H1 (cell line): ENCODE measurements around the gene GON4L. TPM values are rescaled to one million over a fixed set of nuclear protein-coding genes. Genes with fewer than 3 reads are reported as not detected.

Experiments
- HDAC2 ChIP-seq, 2 experiments: fragments of 300-600 bp in 1 of 2; sonication (generic) in 1 of 2; IDR thresholded peaks; 2 replicates each; pipeline ENCODE4 v1.6.1; 2011 to 2012; ENCODE audit warnings: low read depth in 2 of 2, low read length in 2 of 2, mild to moderate bottlenecking in 2 of 2, moderate library complexity in 2 of 2, borderline replicate concordance in 1 of 2, inconsistent platforms in 1 of 2
- PHF8 ChIP-seq: fragments of 200-600 bp; sonication (generic); conservative IDR thresholded peaks from 2 replicates; pipeline ENCODE4 v1.7.1; 2012; ENCODE audit warnings: low read depth, mild to moderate bottlenecking, inconsistent platforms, low read length, moderate library complexity
- SP1 ChIP-seq: IDR thresholded peaks from 2 replicates; pipeline ENCODE4 v1.6.1; 2011; ENCODE audit warnings: low read depth, low read length
- polyA plus RNA-seq, 7 experiments: library from polyadenylated mRNA; depleted of rRNA in 3 of 7; stranded (reverse) in 5 of 7; unstranded in 2 of 7; fragments of >200 nt in 5 of 7; fragments of 200-250 nt in 2 of 7; gene quantifications; 1 replicate in 5 of 7; 2 replicates in 1 of 7; 4 replicates in 1 of 7; pipeline versions ENCODE4 v1.2.1 to v1.2.3, GENCODE V29; 2011 to 2013; ENCODE audit warnings: missing spikeins in 2 of 7, mixed read lengths in 2 of 7
- total RNA-seq: library from RNA; stranded (reverse); fragmentation: NEBNext Ultra II Directional; extraction: Animal tissue kit (Norgen Biotek cat#: 25700); gene quantifications from 2 replicates; pipeline ENCODE4 v1.2.1, GENCODE V29; 2021
- TF ChIP-seq, protein P1 (sequence below): IDR thresholded peaks from 2 replicates; pipeline ENCODE4 v1.6.1; 2012; ENCODE audit warnings: inconsistent platforms
- TF ChIP-seq, protein P2 (sequence below): IDR thresholded peaks from 2 replicates; pipeline ENCODE4 v1.6.1; 2011; ENCODE audit warnings: low read depth, mild to moderate bottlenecking, low read length; ENCODE audit not compliant: insufficient read depth

GON4L gene
- total and polyA plus RNA-seq, 2 of the 8 experiments (the other 6 are each of a cell fraction or from before 2014, with no cell fraction given) = 26.2 to 52.1 TPM

DNA sequence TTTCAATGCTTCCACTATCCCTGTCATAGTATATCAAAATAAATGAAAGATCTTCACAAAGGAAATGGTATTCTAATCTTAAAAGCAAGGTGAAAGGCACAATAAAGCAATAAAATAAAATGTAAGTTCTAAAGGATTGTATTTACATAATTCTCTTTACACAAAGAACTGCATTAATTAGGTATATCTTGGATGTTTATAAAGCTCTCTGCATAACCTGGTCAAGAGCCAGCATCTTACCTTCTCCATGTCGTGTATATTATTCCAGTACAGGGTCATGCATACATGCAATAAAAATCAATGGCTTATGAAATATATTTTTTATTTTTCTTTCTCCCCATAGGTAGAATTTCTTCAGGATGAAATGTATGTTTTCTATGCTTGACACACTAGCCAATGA lies 63.8 kb downstream of the GON4L start (continued):
- no peak for TF ChIP-seq HDAC2 (IDR thresholded peaks at IDR 0.05; ENCODE audit: borderline replicate concordance in 1 of 2, low read depth in 2 of 2, low read length in 2 of 2)
- TF ChIP-seq SP1 = no peak
- TF ChIP-seq, protein P1, sequence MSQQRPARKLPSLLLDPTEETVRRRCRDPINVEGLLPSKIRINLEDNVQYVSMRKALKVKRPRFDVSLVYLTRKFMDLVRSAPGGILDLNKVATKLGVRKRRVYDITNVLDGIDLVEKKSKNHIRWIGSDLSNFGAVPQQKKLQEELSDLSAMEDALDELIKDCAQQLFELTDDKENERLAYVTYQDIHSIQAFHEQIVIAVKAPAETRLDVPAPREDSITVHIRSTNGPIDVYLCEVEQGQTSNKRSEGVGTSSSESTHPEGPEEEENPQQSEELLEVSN = no peak
- TF ChIP-seq, protein P2, sequence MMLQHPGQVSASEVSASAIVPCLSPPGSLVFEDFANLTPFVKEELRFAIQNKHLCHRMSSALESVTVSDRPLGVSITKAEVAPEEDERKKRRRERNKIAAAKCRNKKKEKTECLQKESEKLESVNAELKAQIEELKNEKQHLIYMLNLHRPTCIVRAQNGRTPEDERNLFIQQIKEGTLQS = no peak
- no peak for TF ChIP-seq PHF8
